Measurements from ENCODE around the gene TNFRSF6B.

Gene TNFRSF6B

DNA sequence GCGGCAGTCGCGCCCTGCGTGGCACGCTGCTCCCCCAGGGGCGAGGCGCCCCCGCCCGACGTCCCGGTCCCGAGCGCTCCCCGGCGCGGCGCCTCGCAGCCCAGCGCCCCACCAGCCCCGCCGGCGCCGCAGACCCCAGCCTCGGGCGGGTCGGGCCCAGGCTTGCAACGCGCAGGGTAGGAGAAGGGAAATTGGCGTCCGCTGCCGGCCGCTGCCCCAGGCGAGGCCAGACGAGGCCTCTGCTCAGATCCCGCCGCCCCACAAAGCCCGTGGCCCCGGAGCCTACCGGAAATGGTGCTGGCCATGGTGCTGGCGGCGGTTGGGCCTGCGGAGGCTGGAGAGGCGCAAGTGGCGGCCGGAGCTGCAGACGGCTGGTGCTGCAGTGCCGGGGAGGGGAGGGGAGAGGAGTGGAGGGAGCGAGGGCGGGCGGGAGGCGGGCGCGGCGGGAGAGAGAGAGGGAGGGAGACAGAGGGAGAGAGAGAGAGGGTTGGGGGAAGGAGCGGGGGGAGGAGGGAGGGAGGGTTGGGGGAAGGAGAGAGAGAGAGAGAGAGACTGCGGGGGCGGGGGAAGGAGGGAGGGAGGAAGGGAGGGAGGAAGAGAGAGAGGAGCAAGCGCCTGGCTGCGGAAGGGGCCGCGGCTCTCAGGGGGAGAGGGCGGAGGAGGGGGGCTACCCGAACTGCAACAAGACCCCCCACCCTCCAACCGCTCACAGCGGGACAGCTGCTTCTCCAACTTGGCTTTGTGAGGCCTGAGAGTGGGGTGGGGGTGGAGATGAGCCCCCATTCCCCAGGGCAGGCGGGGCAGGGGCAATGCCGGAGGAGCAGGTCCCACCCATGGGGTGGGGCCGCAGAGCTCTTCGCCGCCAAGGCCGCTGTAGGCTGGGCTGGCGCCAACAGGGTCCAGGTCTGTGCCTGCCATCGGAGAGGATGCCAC, 43.1 kb upstream of the TNFRSF6B start, which contains the start of gene STMN3:
Gene STMN3 (minus strand): TSS at position 384 of the 933 bp plus-strand sequence. CDS start 79 bp downstream, at position 305.
- H3K27ac ChIP-seq = no peak within 1 kb of the TSS
- in situ Hi-C loops (cut with HindIII; ENCODE audit: low pct_ligation_motif_present, low sequenced_read_pairs) = no loop called here
- H3K27me3 ChIP-seq (replicated peaks) = no peaks in the 10 kb centered on the region
- TF ChIP-seq, protein P1, sequence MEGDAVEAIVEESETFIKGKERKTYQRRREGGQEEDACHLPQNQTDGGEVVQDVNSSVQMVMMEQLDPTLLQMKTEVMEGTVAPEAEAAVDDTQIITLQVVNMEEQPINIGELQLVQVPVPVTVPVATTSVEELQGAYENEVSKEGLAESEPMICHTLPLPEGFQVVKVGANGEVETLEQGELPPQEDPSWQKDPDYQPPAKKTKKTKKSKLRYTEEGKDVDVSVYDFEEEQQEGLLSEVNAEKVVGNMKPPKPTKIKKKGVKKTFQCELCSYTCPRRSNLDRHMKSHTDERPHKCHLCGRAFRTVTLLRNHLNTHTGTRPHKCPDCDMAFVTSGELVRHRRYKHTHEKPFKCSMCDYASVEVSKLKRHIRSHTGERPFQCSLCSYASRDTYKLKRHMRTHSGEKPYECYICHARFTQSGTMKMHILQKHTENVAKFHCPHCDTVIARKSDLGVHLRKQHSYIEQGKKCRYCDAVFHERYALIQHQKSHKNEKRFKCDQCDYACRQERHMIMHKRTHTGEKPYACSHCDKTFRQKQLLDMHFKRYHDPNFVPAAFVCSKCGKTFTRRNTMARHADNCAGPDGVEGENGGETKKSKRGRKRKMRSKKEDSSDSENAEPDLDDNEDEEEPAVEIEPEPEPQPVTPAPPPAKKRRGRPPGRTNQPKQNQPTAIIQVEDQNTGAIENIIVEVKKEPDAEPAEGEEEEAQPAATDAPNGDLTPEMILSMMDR (IDR thresholded peaks at IDR 0.05; ENCODE audit: low read depth, low read length, missing control alignments) = no peak
- H3K4me3 ChIP-seq (ENCODE audit: low read depth, low read length) = peak within 1 kb of the TSS; percentile 49
- peak; percentile 72 for DNase-seq
- H3K36me3 ChIP-seq (replicated peaks) = no peaks in the 10 kb centered on the region

DNA sequence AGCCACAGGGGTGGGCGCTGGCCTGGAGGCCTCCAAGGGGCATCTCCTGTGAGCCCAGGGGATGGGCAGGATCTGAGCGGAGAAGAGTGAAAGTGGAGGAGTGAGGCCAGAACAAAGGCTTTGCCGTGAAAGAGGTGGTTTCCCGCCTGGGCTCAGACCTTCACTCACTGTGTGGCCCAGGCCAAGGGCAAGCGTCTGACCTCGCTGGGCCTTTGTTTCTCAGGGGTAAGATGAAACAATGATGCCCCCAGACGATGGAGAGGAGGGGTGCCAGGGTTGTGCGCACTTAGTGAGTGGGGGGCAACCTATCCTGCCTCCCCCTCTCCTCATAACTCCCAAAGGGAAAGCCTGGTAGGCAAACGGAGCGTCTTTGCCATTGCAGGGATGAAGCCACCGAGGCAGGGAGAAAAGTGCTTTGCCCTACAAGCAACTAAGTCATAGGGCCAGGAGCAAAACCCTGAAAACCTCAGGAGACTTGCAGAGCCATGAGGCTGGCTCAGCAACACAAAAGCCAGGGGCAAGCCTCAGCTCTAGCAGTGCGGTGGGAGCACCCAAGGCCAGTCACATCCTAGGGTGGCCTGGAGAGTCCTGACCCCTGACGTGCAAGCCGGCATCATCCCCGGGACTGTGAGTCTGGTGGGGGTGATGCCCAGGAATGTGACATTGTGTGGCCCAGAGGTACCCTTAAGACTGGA, 42.3 kb upstream of the TNFRSF6B start:
- Histone ChIP-seq H3K36me3 (replicated peaks) (no peaks in the 10 kb centered on the region), H3K27me3 (replicated peaks) (no peaks in the 10 kb centered on the region), H3K27ac (no peak overlapping the region), H3K4me3 (ENCODE audit: low read depth, low read length) (no peak overlapping the region)
- TF ChIP-seq, protein P1 (IDR thresholded peaks at IDR 0.05; ENCODE audit: low read depth, low read length, missing control alignments) = no peak
- in situ Hi-C loops (cut with HindIII; ENCODE audit: low pct_ligation_motif_present, low sequenced_read_pairs) = no loop called here
- no peak for DNase-seq

DNA sequence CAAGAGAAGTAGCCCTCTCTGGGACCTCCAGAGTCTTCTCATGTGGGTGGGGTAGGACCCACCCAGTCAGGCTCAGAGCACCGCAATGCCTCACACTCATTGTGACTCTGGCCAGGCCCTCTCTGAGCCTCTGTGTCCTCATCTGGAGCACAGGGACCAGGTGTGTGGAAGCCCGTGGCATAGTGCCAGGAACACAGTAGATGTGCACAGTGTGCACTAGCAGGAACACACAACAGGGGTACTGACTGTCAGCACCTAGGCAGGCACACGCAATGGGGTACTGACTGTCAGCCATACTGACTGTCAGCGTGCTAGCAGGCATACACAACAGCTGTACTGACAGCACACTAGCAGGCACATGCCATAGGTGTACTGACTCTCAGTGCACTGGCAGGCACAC, 41.2 kb upstream of the TNFRSF6B start:
- Histone ChIP-seq H3K27me3 (replicated peaks) (no peaks in the 10 kb centered on the region), H3K27ac (no peak overlapping the region), H3K4me3 (ENCODE audit: low read depth, low read length) (no peak overlapping the region), H3K36me3 (replicated peaks) (no peaks in the 10 kb centered on the region)
- in situ Hi-C loops (cut with HindIII; ENCODE audit: low pct_ligation_motif_present, low sequenced_read_pairs) = no loop called here
- TF ChIP-seq, protein P1 (IDR thresholded peaks at IDR 0.05; ENCODE audit: low read depth, low read length, missing control alignments) = no peak
- DNase-seq = no peak

DNA sequence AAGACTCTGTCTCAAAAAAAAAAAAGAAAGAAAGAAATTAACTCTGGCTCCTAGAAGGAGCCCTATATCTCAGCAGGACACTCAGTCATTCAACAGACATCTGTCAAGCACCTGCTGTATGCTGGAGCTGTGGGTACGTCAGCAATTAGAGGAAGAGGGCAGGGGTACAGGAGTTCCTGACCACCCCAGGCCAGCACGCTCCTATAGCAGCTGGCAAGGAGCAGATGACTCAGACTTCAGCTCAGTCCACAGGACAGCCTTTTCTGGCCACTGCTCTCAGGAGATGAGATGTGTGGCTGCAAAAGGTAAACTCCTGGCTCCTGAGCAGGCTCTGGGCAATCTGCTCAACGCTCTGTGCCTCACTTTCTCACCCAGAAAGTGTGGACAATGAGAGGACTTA, 40.0 kb upstream of the TNFRSF6B start:
- TF ChIP-seq, protein P1 (IDR thresholded peaks at IDR 0.05; ENCODE audit: low read depth, low read length, missing control alignments) = no peak
- no peak overlapping the region for H3K4me3 ChIP-seq (ENCODE audit: low read depth, low read length)
- no peak for DNase-seq
- in situ Hi-C loops (cut with HindIII; ENCODE audit: low pct_ligation_motif_present, low sequenced_read_pairs) = no loop called here
- no peak overlapping the region for H3K27ac ChIP-seq
- H3K27me3 ChIP-seq (replicated peaks) = no peaks in the 10 kb centered on the region
- no peaks in the 10 kb centered on the region for H3K36me3 ChIP-seq (replicated peaks)

DNA sequence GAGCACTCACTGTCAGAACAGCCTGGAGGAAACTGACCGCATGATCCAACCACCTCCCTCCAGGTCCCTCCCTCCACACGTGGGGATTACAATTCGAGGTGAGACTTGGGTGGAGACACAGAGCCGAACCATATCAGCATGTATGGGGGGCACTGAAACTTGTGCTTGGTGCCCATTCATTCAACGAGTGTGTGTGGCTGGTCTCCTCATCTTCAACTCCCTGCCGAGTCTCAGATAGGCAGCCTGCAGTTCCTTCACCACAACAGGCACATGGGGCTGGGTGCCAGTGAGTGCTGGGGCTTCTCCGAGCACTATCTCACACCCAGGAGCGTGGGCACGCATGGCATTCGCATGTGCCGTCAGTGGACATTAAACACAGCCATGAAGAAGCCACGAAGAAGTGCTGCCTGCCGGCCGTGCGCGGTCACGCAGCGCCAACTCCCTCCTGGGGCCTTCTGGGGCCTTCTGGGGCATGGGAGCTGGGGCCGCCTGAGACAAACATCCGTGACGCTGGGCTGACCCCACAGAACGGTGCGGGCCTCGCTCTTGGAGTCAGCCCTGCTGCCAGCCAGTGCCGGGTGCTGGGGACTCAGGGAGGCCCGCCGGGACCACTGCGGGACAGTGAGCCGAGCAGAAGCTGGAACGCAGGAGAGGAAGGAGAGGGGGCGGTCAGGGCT, 39.1 kb upstream of the TNFRSF6B start:
- DNase-seq = no peak
- TF ChIP-seq, protein P1 (IDR thresholded peaks at IDR 0.05; ENCODE audit: low read depth, low read length, missing control alignments) = no peak
- Histone ChIP-seq H3K36me3 (replicated peaks) (peaks cover 9% of the 10 kb centered on the region), H3K4me3 (ENCODE audit: low read depth, low read length) (peak overlapping the region; percentile 90), H3K27me3 (replicated peaks) (no peaks in the 10 kb centered on the region), H3K27ac (peak overlapping the region; percentile 41)
- in situ Hi-C loops (cut with HindIII; ENCODE audit: low pct_ligation_motif_present, low sequenced_read_pairs) = no loop called here
